ENCODE measurements around the gene MEIS2.

MEIS2 gene

GRCh38 chr15:37133602-37134001 is 33.3 kb upstream of the MEIS2 start:
- H2AK5ac ChIP-seq (ENCODE audit: low read length), result no peak overlapping the region

GRCh38 chr15:37132826-37133417 is 32.6 kb upstream of the MEIS2 start:
- no CpG with 5 or more reads among the region's 2 CpGs for WGBS (ENCODE audit: extremely low coverage, insufficient coverage, insufficient read length)
- Histone ChIP-seq H2BK12ac (ENCODE audit: low read length) (no peak overlapping the region), H3K4ac (ENCODE audit: low read depth, low read length) (no peak overlapping the region), H3K18ac (ENCODE audit: low read length) (no peak overlapping the region), H3K27me3 (ENCODE audit: insufficient read depth, low read length) (no peaks in the 10 kb centered on the region), H3K4me1 (ENCODE audit: control insufficient read depth in 1 of 2, insufficient read depth in 2 of 2, low read length in 2 of 2) (no peaks in the 10 kb centered on the region), H3K36me3 (ENCODE audit: control insufficient read depth in 1 of 2, insufficient read depth in 2 of 2, low read length in 2 of 2) (no peaks in the 10 kb centered on the region), H3K4me2 (ENCODE audit: low read length) (no peak overlapping the region), H3K27ac (ENCODE audit: low read depth, low read length) (no peak overlapping the region), H2AFZ (ENCODE audit: insufficient read depth, low read length, poor library complexity) (no peak overlapping the region), H2BK120ac (ENCODE audit: insufficient read depth, low read length, poor library complexity) (no peak overlapping the region), H2BK5ac (ENCODE audit: low read depth, low read length, poor library complexity) (no peak overlapping the region), H3K14ac (ENCODE audit: low read length) (no peak overlapping the region), H3K4me3 (ENCODE audit: low read depth, low read length) (no peak overlapping the region), H3K23ac (ENCODE audit: low read length) (no peak overlapping the region), H2AK5ac (ENCODE audit: low read length) (no peak overlapping the region), H3K79me2 (ENCODE audit: control insufficient read depth, insufficient read depth, low read length, poor library complexity) (no peaks in the 10 kb centered on the region), H4K12ac (ENCODE audit: low read depth, low read length) (no peak overlapping the region), H4K91ac (ENCODE audit: low read depth, low read length) (no peak overlapping the region), H3K9ac (ENCODE audit: low read length) (no peak overlapping the region), H3K79me1 (ENCODE audit: low read length) (no peaks in the 10 kb centered on the region), H3K9me3 (ENCODE audit: insufficient read depth, low read depth, low read length) (no peaks in the 10 kb centered on the region), H4K8ac (ENCODE audit: low read depth, low read length) (no peak overlapping the region)
- no peak for DNase-seq

More at GRCh38 chr15:37133602-37134001, 33.3 kb upstream of the MEIS2 start:
- Histone ChIP-seq H2BK12ac (ENCODE audit: low read length) (no peak overlapping the region), H3K79me2 (ENCODE audit: control insufficient read depth, insufficient read depth, low read length, poor library complexity) (no peaks in the 10 kb centered on the region), H3K9ac (ENCODE audit: low read length) (no peak overlapping the region), H3K4me1 (ENCODE audit: control insufficient read depth in 1 of 2, insufficient read depth in 2 of 2, low read length in 2 of 2) (no peaks in the 10 kb centered on the region), H3K18ac (ENCODE audit: low read length) (no peak overlapping the region), H3K4me3 (ENCODE audit: low read depth, low read length) (no peak overlapping the region), H3K14ac (ENCODE audit: low read length) (no peak overlapping the region), H4K8ac (ENCODE audit: low read depth, low read length) (no peak overlapping the region), H2BK5ac (ENCODE audit: low read depth, low read length, poor library complexity) (no peak overlapping the region), H3K27ac (ENCODE audit: low read depth, low read length) (no peak overlapping the region), H4K12ac (ENCODE audit: low read depth, low read length) (no peak overlapping the region), H3K79me1 (ENCODE audit: low read length) (no peaks in the 10 kb centered on the region), H3K23ac (ENCODE audit: low read length) (no peak overlapping the region), H3K4me2 (ENCODE audit: low read length) (no peak overlapping the region), H2AFZ (ENCODE audit: insufficient read depth, low read length, poor library complexity) (no peak overlapping the region), H3K36me3 (ENCODE audit: control insufficient read depth in 1 of 2, insufficient read depth in 2 of 2, low read length in 2 of 2) (no peaks in the 10 kb centered on the region), H3K4ac (ENCODE audit: low read depth, low read length) (no peak overlapping the region), H3K9me3 (ENCODE audit: insufficient read depth, low read depth, low read length) (no peaks in the 10 kb centered on the region), H3K27me3 (ENCODE audit: insufficient read depth, low read length) (no peaks in the 10 kb centered on the region), H4K91ac (ENCODE audit: low read depth, low read length) (no peak overlapping the region), H2BK120ac (ENCODE audit: insufficient read depth, low read length, poor library complexity) (no peak overlapping the region)
- WGBS (ENCODE audit: extremely low coverage, insufficient coverage, insufficient read length), result no CpG with 5 or more reads among the region's 1 CpG
- DNase-seq, result no peak

- WGBS (ENCODE audit: extremely low coverage, insufficient coverage, insufficient read length), result no CpG with 5 or more reads among the region's 2 CpGs
- Histone ChIP-seq H2BK120ac (ENCODE audit: insufficient read depth, low read length, poor library complexity) (no peak overlapping the region), H3K9ac (ENCODE audit: low read length) (no peak overlapping the region), H3K4ac (ENCODE audit: low read depth, low read length) (no peak overlapping the region), H3K9me3 (ENCODE audit: insufficient read depth, low read depth, low read length) (no peaks in the 10 kb centered on the region), H4K12ac (ENCODE audit: low read depth, low read length) (no peak overlapping the region), H2BK12ac (ENCODE audit: low read length) (no peak overlapping the region), H3K18ac (ENCODE audit: low read length) (no peak overlapping the region), H3K79me2 (ENCODE audit: control insufficient read depth, insufficient read depth, low read length, poor library complexity) (no peaks in the 10 kb centered on the region), H3K79me1 (ENCODE audit: low read length) (no peaks in the 10 kb centered on the region), H4K91ac (ENCODE audit: low read depth, low read length) (no peak overlapping the region), H2BK5ac (ENCODE audit: low read depth, low read length, poor library complexity) (no peak overlapping the region), H4K8ac (ENCODE audit: low read depth, low read length) (no peak overlapping the region), H3K23ac (ENCODE audit: low read length) (no peak overlapping the region), H3K36me3 (ENCODE audit: control insufficient read depth in 1 of 2, insufficient read depth in 2 of 2, low read length in 2 of 2) (no peaks in the 10 kb centered on the region), H3K4me1 (ENCODE audit: control insufficient read depth in 1 of 2, insufficient read depth in 2 of 2, low read length in 2 of 2) (no peaks in the 10 kb centered on the region), H2AFZ (ENCODE audit: insufficient read depth, low read length, poor library complexity) (no peak overlapping the region), H3K27me3 (ENCODE audit: insufficient read depth, low read length) (no peaks in the 10 kb centered on the region), H3K4me2 (ENCODE audit: low read length) (no peak overlapping the region), H2AK5ac (ENCODE audit: low read length) (no peak overlapping the region), H3K4me3 (ENCODE audit: low read depth, low read length) (no peak overlapping the region), H3K27ac (ENCODE audit: low read depth, low read length) (no peak overlapping the region), H3K14ac (ENCODE audit: low read length) (no peak overlapping the region)
- no peak for DNase-seq
These were observed 31.3 kb upstream of the MEIS2 start for GRCh38 chr15:37131621-37132020.

- Histone ChIP-seq H3K27me3 (ENCODE audit: insufficient read depth, low read length) (no peaks in the 10 kb centered on the region), H3K4me2 (ENCODE audit: low read length) (no peak overlapping the region), H3K9me3 (ENCODE audit: insufficient read depth, low read depth, low read length) (no peaks in the 10 kb centered on the region), H3K27ac (ENCODE audit: low read depth, low read length) (no peak overlapping the region), H4K8ac (ENCODE audit: low read depth, low read length) (no peak overlapping the region), H3K4ac (ENCODE audit: low read depth, low read length) (no peak overlapping the region), H3K79me2 (ENCODE audit: control insufficient read depth, insufficient read depth, low read length, poor library complexity) (no peaks in the 10 kb centered on the region), H2AK5ac (ENCODE audit: low read length) (no peak overlapping the region), H2AFZ (ENCODE audit: insufficient read depth, low read length, poor library complexity) (no peak overlapping the region), H2BK5ac (ENCODE audit: low read depth, low read length, poor library complexity) (no peak overlapping the region), H3K36me3 (ENCODE audit: control insufficient read depth in 1 of 2, insufficient read depth in 2 of 2, low read length in 2 of 2) (no peaks in the 10 kb centered on the region), H3K79me1 (ENCODE audit: low read length) (no peaks in the 10 kb centered on the region), H3K9ac (ENCODE audit: low read length) (no peak overlapping the region), H2BK12ac (ENCODE audit: low read length) (no peak overlapping the region), H4K91ac (ENCODE audit: low read depth, low read length) (no peak overlapping the region), H3K4me1 (ENCODE audit: control insufficient read depth in 1 of 2, insufficient read depth in 2 of 2, low read length in 2 of 2) (no peaks in the 10 kb centered on the region), H3K23ac (ENCODE audit: low read length) (no peak overlapping the region), H3K4me3 (ENCODE audit: low read depth, low read length) (no peak overlapping the region), H2BK120ac (ENCODE audit: insufficient read depth, low read length, poor library complexity) (no peak overlapping the region), H3K18ac (ENCODE audit: low read length) (no peak overlapping the region), H4K12ac (ENCODE audit: low read depth, low read length) (no peak overlapping the region), H3K14ac (ENCODE audit: low read length) (no peak overlapping the region)
- no CpG with 5 or more reads among the region's 4 CpGs for WGBS (ENCODE audit: extremely low coverage, insufficient coverage, insufficient read length)
- DNase-seq, result no peak
These were observed 30.0 kb upstream of the MEIS2 start for GRCh38 chr15:37130356-37130755.
